ENCODE results near the gene STAG3. TPM values are rescaled to one million over a fixed set of nuclear protein-coding genes. Genes with fewer than 3 reads are reported as not detected.

Gene STAG3
- total and polyA plus RNA-seq, 2 of the 8 experiments (the other 6 are each of a cell fraction or from before 2014, with no cell fraction given), result 1.3 to 3.3 TPM

GRCh38 chr7:100158229-100159098, 19.3 kb upstream of the STAG3 start, which contains the start of gene TRAPPC14:
Gene TRAPPC14, minus strand, starts transcription at chr7:100158723. Its CDS starts 224 bp downstream, at chr7:100158499.
- no peak within 1 kb of the TSS for H3K56ac ChIP-seq (replicated peaks; ENCODE audit: insufficient read length, low read depth, low read length)
- H2BK120ac ChIP-seq (replicated peaks; ENCODE audit: low read depth, low read length), result no peak within 1 kb of the TSS
- peak within 1 kb of the TSS; percentile 84 for H3K4ac ChIP-seq (replicated peaks; ENCODE audit: insufficient read length, low read depth, low read length)
- H2BK20ac ChIP-seq (ENCODE audit: low read length), result no peak within 1 kb of the TSS
- 7% methylated on average over 72 of the region's 87 CpGs; no CpG with 5 or more reads in 1 of the 2 experiments for WGBS, 2 experiments (ENCODE audit: extremely low coverage in 1 of 2, insufficient coverage in 1 of 2, insufficient read length in 1 of 2, insufficient replicate concordance in 2 of 2, low coverage in 1 of 2, low lambda C conversion rate in 2 of 2, missing lambda C conversion rate in 1 of 2)
- POLR2A ChIA-PET (ENCODE audit: partially characterized antibody), result interaction anchor here (0.8 to 9.9 kb wide), 15 partner anchors 9 to 270 kb away, joined by 3 to 145 read pairs (median 5); partner anchors contain the start of genes AP4M1, GAL3ST4, GPC2 and LAMTOR4
- no peaks in the 10 kb centered on the region for H3K79me2 ChIP-seq (ENCODE audit: control insufficient read depth in 1 of 2, insufficient read depth in 2 of 2, low read length in 2 of 2)
- CTCF ChIA-PET (ENCODE audit: partially characterized antibody), result interaction anchor here (0.7 to 7.9 kb wide), 4 partner anchors 10 to 29 kb away, joined by 3 to 83 read pairs (median 4); partner anchors contain the start of gene GAL3ST4
- H2AK5ac ChIP-seq (ENCODE audit: low read depth, low read length), result no peak within 1 kb of the TSS
- no peak within 1 kb of the TSS for H4K91ac ChIP-seq (replicated peaks; ENCODE audit: insufficient read length, low read length)
- DNase-seq (ENCODE audit: low read depth in 1 of 2, low spot score in 2 of 2) (peak; percentile 83 to 99), FAIRE-seq (no peak)
- no peaks in the 10 kb centered on the region; the same call in 1 of the 2 replicates for H3K79me1 ChIP-seq (ENCODE audit: low read depth, low read length)
- peaks cover 0 to 15% (median 9%) of the 10 kb centered on the region in 4 experiments; a peak in 5 of 7 replicates for H3K4me1 ChIP-seq (replicated peaks in 1 of 4; ENCODE audit: control insufficient read depth in 3 of 4, insufficient read depth in 4 of 4, low read length in 3 of 4)
- H3K14ac ChIP-seq (ENCODE audit: insufficient read length), result no peak within 1 kb of the TSS
- peak within 1 kb of the TSS; percentile 11 for H4K5ac ChIP-seq (ENCODE audit: insufficient read length, low read depth, low read length)
- H3K18ac ChIP-seq (ENCODE audit: extremely low read depth, low read length), result peak within 1 kb of the TSS; percentile 48
- peak within 1 kb of the TSS; percentile 57 to 88 (median 80) for H3K4me3 ChIP-seq (ENCODE audit: extremely low read depth in 1 of 4, insufficient read depth in 2 of 4, low read depth in 3 of 4, low read length in 4 of 4)
- no peak within 1 kb of the TSS for H2BK15ac ChIP-seq (ENCODE audit: low read length)
- no peaks in the 10 kb centered on the region for H3K9me3 ChIP-seq (ENCODE audit: insufficient read depth in 2 of 2, low read depth in 1 of 2, low read length in 1 of 2)
- H3K23me2 ChIP-seq (ENCODE audit: low read depth, low read length), result peaks cover 6% of the 10 kb centered on the region
- no peak within 1 kb of the TSS for H2BK5ac ChIP-seq (ENCODE audit: low read depth, low read length)
- peaks cover 6 to 36% (median 20%) of the 10 kb centered on the region in 4 experiments for H3K36me3 ChIP-seq (ENCODE audit: control insufficient read depth in 2 of 4, insufficient read depth in 4 of 4, low read length in 3 of 4)
- H3K27ac ChIP-seq (ENCODE audit: low read depth, low read length), result peak within 1 kb of the TSS; percentile 24; the same call in 1 of the 2 replicates
- H3K23ac ChIP-seq (ENCODE audit: insufficient read length), result no peak within 1 kb of the TSS
- H4K20me1 ChIP-seq (replicated peaks in 1 of 2; ENCODE audit: control insufficient read depth in 1 of 2, insufficient read depth in 2 of 2, low read length in 2 of 2), result peaks cover 12 to 28% of the 10 kb centered on the region in 2 experiments
- peak within 1 kb of the TSS; percentile 48 to 95 (median 62) for H3K9ac ChIP-seq (replicated peaks in 1 of 4; ENCODE audit: extremely low read depth in 1 of 4, low read depth in 3 of 4, low read length in 3 of 4)
- H3K4me2 ChIP-seq (ENCODE audit: insufficient read depth in 1 of 2, low read depth in 2 of 2, low read length in 2 of 2), result peak within 1 kb of the TSS; percentile 75 to 94
- no peak within 1 kb of the TSS for H2BK12ac ChIP-seq (ENCODE audit: low read depth, low read length)
- 0 out of 2 replicates have a peak within 1 kb of the TSS, but pooled peaks have one; percentile 17 for H4K8ac ChIP-seq (ENCODE audit: extremely low read depth, insufficient read depth, low read length)
- H3K27me3 ChIP-seq (replicated peaks in 1 of 4; ENCODE audit: control insufficient read depth in 3 of 4, extremely low read depth in 1 of 4, insufficient read depth in 3 of 4, low read length in 3 of 4), result no peaks in the 10 kb centered on the region
- no peak within 1 kb of the TSS for H2AFZ ChIP-seq (ENCODE audit: low read length)
- TF ChIP-seq GABPA (IDR thresholded peaks at IDR 0.05; ENCODE audit: borderline replicate concordance, insufficient read depth, low read length) (peak; percentile 70; the same call in 1 of the 2 replicates), SP4 (IDR thresholded peaks at IDR 0.05; ENCODE audit: low read length) (0 out of 2 replicates have a peak, but pooled peaks have one; percentile 31)

All from H1 (cell line).